Measurements from ENCODE around the gene TEKTIP1.

DNA sequence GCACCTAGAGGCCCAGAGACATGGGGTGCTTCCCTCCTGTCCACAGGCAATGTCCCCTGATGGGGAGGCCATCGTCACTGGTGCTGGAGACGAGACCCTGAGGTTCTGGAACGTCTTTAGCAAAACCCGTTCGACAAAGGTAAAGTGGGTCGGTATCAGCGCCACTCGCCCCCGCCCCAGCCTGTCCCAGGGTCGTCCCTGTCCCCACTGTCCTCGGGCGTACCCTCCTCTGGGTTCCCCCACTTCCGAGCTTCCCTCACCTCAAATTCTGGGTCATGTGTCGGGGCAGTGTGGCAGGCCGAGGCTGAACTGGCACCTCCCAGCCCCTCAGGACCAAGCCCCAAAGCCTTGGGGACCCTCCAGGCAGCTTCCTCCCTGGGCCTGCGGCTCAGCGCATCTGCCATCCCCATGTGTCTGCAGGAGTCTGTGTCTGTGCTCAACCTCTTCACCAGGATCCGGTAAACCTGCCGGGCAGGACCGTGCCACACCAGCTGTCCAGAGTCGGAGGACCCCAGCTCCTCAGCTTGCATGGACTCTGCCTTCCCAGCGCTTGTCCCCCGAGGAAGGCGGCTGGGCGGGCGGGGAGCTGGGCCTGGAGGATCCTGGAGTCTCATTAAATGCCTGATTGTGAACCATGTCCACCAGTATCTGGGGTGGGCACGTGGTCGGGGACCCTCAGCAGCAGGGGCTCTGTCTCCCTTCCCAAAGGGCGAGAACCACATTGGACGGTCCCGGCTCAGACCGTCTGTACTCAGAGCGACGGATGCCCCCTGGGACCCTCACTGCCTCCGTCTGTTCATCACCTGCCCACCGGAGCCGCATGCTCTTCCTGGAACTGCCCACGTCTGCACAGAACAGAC, 4.4 kb upstream of the TEKTIP1 start:
- TF ChIP-seq REST (IDR thresholded peaks at IDR 0.05; ENCODE audit: low read depth) (no peak), EP300 (IDR thresholded peaks at IDR 0.05; ENCODE audit: borderline replicate concordance) (no peak), YY1 (IDR thresholded peaks at IDR 0.05; ENCODE audit: low read depth) (no peak), MAX (IDR thresholded peaks at IDR 0.05) (no peak), RAD21 (IDR thresholded peaks at IDR 0.05; ENCODE audit: low read depth) (no peak), CREB1 (IDR thresholded peaks at IDR 0.05; ENCODE audit: low read depth) (no peak), TEAD4 (IDR thresholded peaks at IDR 0.05) (no peak), EGR1 (IDR thresholded peaks at IDR 0.05) (no peak)
- TF ChIP-seq, protein P1, sequence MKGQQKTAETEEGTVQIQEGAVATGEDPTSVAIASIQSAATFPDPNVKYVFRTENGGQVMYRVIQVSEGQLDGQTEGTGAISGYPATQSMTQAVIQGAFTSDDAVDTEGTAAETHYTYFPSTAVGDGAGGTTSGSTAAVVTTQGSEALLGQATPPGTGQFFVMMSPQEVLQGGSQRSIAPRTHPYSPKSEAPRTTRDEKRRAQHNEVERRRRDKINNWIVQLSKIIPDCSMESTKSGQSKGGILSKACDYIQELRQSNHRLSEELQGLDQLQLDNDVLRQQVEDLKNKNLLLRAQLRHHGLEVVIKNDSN (IDR thresholded peaks at IDR 0.05) = no peak

Data from Ishikawa (cell line).